Stimulated activated CD4-positive, alpha-beta T cell treated with anti-CD3 and anti-CD28 coated beads, Interleukin-1b, Interleukin-23, amount 100 ng/mL, for 1 hour (primary cell): Measurements from ENCODE around the gene CPLX1.

Experiments
- DNase-seq, 2 donors: peaks; one replicate each; pipeline ENCODE4 v3.0.0-alpha.2; 2020; ENCODE audit warnings: low read depth in 2 of 2

The CPLX1 gene

DNA sequence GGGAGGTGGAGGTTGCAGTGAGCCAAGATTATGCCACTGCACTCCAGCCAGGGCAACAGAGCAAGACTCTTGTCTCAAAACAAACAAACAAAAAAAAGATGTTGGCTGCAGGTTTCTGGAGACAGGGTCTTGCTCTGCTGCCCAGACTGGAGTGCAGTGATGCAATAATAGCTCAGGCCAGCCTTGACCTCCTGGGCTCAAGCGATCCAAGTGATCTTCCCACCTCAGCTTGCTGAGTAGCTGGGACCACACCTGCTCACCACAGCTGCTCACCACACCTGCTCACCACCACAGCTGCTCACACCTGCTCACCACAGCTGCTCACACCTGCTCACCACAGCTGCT, 29.9 kb upstream of the CPLX1 start:
- DNase-seq, result no peak

DNA sequence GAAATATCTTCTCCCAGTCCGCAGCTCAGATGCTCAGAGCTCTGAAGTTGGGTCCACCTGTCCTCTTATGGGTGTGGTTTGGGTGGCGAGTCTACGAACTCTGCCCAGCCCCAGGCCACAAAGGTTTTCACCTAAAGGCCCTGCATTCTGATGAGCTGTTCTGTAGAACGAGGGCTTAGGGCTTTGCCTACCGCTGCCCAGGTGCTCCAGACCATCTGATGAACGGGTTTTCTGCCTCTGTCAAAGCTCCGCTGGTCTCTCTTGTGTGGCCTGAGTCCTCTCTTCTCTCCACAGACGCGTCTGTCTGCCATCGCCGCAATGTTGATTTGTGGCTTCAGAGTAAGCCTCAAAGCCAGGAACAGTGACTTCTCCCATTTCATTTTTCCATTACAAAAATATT, 28.4 kb upstream of the CPLX1 start:
- DNase-seq, result no peak

DNA sequence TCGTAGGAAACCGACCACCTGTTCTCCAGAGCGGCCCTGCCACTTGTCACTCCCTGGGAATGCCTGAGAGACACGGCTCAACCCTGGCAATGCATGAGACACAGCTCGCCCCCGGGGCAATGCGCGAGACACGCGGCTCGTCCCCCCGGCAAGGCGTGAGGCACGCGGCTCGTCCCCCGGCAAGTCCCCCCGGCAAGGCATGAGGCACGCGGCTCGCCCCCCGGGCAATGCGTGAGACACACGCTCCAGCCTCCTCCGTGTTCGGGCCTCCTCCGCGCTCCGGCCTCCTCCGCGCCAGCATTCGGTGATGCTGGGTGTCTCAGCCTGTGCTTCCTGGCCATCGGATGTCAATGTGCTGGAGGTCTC, 27.5 kb upstream of the CPLX1 start:
- DNase-seq, result no peak

DNA sequence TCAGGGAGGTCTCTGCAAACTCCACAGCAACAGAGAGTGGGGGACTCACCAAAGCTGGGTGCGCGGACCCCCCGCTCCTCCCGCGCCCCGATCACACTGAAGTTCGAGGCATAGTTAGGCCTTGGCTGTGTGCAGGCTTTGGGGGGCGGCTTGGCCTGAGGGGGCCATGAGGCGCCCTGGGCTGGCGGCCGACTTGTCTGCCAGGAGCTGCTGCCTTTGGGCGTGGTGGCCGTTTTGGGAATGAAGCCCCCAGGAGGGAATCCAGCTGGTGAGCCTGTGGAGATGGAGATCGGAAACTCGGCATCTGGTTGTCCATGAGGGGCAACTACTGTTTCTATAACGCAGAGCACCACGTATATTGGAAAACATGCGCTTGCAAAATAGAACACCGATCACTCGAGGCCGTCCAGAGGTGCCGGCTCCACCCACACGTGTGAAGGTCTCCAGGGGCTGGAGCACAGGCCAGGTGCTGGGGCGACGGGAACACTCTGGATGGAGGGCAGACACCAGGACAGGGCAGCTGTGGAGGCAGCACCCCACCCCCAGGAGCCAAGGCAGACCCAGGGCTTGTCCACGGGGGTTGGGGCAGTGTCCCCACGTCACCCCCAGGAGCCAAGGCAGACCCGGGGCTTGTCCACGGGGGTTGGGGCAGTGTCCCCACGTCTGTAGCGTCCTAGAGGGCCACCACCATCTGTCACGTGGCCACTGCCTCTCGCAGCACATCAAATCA, 25.9 kb upstream of the CPLX1 start:
- DNase-seq, result no peak

DNA sequence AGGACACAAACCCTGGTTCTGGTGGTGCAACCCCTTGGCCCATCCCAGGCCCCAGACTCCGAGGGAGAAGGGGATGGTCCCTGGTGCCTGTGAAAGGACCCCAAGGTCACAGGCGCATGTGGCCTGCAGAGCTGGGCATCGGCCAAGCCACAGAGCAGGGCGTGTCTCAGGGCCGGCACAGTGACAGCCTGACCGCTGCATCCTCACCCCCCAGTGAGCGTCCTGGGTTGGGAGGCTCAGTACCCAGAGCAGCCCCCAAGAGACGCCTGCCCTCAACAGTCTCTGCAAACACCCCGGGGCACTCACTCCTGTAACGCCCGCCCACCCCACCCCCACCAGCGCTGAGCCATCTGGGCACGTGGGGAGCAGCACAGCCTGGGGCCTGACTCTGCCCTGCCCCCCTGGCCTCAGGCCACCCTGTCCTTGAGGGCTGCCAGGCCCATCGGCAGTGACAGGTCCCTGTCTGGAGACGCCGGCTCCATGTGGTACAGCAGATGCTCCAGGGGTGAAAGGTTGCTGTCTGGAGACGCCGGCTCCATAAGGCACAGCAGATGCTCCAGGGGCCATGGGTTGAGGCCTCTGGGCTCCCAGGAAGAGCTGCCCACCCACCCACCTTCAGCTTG, 24.5 kb upstream of the CPLX1 start:
- no peak for DNase-seq

DNA sequence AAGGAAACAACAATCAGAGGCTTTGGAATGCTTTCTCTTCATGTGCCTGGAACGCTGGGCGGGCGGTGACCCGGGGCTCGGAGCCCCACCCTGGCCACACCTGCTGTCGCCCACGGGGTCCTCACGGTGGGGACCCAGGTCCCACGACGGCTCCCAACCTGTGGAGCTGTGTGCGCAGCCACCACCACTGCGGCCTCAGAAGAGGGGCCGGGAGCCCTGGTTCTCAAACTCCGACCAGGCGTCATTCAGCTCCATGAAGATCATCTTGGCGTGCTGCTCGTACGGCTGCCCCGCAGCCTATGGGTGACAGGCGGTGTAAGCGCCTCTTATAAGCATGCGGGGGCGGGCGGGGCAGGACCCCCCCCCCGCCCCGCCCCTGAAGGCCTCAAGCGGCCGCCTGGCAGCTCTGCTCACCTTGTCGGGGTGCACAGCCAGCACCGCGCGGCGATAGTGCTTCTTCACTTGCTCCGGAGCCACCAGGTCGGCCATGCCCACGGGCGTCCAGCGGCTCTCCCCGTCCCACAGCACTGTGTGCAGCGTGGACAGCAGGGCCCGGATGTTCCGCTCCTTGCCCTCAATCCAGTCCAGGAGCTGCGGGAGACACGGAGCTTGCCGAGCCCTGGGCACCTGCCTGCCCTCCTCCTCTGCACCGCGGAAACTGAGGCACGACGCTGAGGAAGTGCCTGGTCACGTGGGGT, 23.7 kb upstream of the CPLX1 start:
- no peak for DNase-seq

DNA sequence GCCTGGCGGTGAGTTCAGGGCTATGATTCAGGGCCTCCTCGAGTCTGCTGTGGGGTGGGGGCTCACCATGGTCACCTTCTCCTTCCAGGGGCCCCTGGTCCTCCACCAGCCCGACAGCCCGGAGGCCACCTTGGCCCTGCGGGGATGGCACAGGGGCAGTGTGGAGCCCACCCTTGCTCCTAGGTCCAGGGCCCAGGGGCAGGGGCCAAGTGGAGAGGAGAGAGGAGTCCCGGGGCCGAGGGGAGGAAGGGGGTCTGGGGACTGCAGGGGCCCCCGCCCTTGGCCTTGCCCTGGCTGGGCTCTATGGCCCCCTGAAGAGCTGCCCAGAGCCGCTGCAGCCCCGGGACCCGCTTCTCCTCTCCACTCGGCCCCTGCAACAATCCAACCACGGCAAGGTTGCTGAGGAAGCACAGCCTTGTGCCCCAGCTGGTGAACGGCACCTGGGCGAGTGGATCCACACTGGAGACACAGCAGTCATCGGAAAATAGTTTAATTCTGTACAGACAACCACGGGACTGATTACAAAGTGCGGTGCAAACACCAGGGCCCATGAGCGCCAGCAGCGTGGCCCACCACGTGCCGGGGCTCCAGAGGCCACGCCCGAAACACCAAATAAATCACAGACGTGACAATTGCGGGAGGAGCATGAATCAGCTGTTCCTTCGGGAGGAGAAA, 23.0 kb upstream of the CPLX1 start:
- DNase-seq, result no peak

DNA sequence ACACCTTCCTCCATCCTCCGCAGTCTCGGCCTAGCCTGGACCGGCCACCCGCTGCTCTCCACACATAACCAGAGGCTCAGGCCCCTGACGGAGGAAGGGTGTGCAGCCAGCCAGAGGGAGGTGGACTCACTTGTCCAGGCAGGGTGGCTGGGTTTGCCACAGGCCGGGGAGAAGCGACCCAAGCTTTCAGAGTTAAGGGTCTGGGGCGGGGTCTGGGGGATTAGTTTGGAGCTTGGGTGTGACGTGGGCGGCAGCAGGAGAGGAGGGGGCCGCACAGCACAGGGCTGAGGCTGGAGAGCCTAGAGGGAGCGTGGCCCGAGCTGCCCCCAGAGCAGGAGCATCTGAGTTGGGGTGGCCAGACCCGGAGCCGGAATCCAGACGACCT, 22.4 kb upstream of the CPLX1 start:
- no peak for DNase-seq

DNA sequence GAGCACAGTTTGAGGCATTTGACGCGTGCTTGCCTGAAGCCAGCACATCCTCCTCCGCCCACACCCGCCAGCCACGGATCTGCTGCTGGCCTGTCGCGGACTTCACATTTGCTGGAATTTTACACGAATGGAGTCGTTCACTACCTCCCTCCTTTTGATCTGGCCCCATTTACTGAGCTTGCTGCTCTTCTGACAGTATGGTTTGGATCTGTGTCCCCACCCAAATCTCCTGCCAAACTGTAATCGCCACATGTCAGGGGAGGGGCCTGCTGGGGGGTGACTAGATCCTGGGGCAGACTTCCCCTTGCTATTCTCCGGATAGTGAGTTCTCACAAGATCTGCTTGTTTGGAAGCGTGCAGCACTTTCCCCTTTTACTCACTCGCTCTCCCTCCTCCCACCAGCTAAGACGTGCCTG, 19.9 kb upstream of the CPLX1 start:
- no peak for DNase-seq

DNA sequence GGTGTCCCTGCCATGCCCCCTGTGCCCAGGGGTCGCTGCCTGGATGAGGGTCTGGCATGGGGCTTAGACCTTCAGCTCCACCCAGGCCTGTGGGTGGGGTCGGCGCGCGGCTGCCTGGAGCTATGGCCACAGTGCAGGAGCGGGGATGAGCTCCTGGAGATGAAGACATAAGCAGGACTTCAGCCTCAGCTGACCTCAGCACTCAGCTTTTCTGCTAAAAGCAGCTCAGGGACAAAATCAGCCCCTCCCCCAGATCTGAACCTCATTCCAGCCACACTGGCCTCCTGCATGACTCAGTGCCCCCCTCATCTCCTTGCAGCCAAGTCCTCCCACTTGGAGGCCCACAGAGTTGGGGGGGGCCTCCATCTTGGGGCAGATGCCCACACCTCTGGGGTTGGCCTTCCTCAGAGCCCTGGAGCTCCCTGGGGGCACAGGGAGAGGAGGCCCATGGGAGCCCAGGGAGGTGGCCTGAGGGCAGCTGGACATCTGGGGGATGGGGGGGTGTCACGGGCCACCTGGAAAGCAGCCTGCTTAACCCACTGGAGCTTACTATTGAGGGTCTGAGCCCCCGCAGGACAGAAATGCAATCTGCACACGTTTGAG, 19.4 kb upstream of the CPLX1 start:
- DNase-seq, result no peak

DNA sequence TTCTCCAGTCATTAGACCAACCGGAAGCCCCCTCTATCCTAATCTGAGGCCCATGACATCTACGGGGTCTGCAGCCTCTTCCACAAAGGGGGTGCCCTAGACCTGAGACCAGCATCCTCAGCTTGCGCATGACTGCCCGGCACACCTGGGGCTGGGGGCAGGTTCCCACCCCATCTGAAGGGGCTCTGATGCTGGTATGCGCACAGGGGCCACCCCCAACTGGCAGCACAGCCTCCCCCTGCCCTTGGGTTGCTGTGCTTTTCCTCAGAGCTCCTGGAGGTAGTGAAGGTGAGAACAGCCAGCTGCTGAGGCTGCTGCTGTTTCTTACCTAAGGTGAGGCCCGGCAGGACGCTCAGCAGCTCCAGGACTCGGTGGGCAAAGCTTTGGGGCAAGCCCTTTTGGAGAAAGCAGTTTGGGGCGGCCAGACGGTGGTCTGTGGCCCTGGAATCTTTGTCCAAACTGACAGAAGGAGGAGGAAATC, 18.9 kb upstream of the CPLX1 start:
- DNase-seq, result no peak

DNA sequence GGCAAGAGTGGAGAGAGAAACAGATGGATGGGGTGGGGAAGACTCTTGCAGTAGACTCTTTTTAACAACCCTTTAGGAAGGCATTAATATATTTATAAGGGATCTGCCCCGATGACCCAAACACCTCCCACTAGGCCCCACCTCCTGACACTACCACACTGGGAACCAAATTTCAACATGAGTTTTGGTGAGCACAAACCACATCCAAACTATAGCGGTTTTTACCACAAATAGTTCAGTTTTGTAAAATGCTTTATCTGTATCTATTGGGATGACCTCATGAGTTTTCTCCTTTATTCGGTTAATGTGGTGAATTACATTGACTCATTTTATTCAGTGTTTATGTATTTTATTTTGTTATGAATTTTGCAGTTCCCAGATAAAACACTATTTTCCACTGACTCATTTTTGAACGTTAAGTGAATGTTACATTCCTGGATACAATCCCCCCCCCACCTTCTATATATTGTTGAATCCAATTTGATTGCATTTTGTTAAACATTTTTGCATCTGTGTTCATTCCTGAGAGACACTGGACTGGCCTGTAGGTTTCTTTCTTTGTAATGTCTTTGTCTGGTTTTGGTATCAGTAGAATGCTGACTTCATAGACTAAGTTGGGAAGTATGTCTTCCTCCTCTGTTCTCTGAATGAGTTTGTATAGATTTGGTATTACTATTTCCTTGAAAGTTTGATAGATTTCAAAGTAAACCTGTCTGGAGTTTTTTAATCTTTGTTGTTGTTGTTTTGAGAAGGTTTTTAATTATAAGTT, 13.9 kb upstream of the CPLX1 start:
- no peak for DNase-seq

DNA sequence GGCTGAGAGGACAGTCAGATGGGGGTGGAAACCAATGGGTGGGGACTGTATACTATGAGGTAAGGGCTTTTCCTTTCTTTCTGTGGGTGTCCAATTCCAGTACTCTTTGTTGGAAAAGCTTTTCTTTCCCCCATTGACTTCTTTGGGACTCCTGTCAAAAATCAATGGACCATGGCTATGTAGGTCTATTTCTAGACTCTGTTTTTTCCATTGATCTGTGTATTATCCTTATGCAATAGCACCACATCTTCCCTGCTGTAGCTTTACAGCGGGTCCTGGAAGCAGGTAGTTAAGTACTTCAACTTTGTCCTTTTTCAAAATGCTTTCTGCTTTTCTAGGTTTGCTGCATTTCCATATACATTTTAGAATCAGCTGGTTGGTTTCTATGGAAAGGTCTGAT, 11.8 kb upstream of the CPLX1 start:
- no peak for DNase-seq

DNA sequence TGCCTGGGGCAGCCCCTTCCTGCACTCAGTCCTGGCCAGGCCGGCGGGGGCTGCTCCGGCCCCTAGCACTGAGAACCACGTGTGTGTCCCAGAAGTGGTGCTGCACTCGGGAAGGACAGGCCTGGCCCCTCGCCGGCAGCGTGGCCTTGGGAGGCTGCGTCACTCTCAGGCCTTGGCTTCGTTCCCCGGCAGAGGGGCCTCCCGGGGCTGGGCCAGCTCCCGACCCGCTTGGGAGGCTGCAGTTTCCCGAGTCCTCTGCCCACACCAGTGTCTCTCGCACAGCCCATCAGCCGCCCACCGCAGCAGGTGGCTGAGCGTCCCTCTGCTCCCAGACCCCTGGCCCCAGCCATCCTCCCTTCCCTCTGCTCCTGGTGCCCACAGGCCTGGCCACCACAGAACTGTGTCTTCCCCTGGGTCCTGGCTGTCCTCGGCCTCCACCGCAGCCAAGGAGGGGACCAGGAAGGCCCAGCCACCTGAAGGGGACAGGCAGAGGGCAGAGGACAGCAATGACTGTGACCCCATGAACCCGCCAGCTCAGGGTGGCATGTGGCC, 10.9 kb upstream of the CPLX1 start:
- DNase-seq, result no peak

DNA sequence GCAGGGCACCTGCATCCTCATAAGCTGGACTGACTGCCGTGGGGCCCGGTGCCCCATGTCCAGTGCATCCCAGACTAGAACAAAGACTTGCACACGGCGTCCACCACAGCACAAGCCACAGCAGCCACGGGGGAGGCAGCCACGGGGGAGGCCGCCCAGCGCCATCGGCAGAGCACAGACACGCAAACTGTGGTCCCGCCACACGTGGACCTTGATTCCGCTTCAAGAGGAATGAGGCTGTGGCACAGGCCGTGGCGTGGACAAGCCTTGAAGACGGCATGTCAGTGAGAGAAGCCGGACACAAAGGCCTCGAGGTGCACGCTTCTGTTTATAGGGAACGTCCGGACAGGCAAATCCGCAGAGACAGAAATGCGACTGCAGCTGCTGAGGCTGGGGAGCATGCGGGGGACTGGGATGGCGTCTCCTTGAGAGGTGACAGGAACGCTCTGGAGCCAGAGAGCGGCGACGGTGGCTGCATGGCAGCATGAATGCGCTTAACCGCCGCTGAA, 10.1 kb upstream of the CPLX1 start:
- DNase-seq, result no peak

DNA sequence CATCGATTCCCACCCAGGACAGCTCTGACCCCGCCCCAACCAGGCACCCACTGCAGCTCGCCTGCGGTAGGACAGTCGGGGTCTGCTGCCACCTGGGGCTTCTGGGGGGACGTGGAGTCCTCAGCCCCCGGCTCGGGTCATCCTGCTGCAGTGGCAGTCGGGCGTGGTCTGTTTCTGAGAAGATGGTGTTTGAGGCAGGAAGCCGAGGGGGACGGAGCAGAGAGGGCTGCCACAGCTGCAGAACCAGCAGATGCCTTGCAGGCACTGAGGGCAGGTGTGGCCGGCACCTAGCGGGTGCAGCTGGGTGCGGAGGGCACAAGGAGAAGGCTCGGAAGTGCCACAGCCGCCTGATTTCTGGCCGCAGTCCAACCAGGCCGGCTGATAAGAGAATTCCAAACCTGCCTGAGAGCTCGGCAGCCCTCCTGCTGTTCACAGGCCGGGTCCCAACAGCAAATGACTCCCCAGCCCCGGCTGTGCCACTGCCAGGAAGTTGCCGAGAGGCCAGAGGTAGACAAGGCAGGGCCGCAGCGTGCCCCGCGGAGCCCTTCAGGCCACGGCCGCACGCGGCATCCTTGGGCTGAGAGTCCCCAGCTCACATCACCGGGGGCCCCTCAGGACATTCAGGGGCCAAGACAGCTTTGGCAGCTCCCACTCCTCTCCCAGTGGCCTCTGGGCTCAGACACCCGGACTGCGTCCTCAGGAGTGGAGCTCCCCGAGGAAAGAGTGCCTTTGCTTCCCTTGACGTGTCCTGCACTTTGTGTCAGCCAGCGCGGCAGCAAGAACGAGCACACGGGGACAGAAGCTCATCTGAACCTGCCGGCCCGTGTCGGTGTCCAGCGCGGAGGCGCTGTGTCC, 9.4 kb upstream of the CPLX1 start:
- DNase-seq, result no peak

DNA sequence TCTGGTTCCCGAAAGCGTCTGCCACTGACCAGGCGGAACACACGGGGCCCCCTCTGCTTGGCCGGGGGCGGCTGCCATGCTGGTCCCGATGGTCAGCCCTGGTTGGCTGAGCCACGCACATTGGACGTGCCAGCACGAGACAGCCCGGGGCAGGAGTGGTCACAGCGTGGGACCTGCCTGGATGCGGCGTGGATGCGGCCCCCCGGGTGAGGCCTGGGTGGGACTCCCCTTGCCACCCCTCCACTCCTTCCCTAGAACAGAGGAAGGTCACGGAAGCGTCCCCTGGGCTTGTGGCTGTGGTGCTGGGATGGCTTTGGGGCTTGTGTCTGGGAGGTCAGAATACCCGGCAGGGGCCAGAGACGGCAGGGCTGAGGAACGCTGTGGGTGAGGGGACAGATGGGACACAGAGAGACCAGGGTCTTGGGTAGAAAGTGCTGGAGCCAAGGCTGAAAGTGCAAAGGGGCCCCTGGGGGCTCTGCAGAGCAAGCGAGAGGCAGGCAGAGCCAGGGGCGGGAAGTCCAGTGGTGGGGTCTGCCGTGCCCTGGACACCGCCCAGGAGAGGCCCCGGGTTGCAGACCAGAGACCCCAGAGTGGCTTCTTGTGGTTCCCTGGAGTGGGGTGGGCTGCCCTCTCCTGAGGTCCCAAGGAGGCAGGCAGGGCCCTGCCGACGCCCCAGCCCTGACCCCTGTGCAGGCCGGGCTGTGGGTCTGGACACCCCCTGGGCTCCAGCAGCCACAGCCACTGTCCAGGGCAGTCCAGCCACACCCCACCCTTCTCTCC, 8.6 kb upstream of the CPLX1 start:
- no peak for DNase-seq

DNA sequence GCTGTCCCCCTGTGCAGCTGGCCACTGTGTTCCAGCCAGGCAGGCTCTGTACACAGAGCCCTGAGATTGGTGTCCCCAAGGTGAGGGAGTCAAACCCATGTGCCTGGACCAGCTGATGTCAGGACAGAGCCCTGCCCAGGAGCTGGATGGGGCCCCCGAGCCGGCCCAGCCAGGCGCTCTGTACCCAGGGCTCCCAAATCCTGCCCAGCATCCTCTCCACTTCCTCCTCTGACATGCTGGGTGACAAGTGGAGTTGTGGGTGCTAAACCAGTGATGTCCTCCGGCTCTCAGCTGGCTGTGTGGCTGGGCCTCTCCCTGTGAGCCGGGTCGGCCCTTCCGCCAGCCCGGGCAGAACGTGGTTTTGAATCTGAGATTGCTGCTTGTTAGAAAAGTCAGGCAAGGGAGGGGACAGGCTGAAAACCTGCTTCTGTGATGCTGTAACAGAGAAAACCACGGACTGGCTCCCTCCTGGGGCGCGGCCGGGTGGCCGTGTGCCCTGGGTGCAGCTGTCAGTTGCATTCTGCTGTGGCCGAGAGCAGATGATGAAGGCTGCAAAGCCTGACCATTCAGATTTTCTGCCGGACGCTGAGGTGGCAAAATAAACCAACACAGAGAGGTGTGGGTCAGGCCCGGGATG, 7.9 kb upstream of the CPLX1 start:
- DNase-seq, result no peak

DNA sequence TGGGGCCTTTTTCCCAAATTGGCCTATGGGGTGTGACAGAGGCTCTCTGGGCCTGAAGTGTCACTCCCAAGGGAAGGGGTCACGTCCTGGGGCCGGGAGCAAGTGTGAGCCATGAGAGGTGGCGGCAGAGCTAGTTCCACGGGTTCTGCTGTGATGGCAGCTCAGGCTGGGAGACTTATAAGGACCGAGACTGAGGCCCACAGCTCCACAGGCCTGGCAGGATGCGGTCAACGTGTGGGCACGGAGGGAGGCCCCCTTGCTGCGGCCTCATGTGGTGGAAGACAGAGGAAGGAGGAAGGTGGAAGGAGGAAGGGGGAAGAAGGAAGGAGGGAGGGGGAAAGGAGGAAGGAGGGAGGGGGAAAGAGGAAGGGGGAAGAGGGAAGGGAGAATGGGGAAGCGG, 7.2 kb upstream of the CPLX1 start:
- no peak for DNase-seq
